ENCODE data around the gene SNRPD3.
"Not testable (repeated sequence)": the region's sequence is repeated elsewhere in the genome, so short reads cannot be mapped to it uniquely, and the experiment has no call there.

The SNRPD3 gene

DNA sequence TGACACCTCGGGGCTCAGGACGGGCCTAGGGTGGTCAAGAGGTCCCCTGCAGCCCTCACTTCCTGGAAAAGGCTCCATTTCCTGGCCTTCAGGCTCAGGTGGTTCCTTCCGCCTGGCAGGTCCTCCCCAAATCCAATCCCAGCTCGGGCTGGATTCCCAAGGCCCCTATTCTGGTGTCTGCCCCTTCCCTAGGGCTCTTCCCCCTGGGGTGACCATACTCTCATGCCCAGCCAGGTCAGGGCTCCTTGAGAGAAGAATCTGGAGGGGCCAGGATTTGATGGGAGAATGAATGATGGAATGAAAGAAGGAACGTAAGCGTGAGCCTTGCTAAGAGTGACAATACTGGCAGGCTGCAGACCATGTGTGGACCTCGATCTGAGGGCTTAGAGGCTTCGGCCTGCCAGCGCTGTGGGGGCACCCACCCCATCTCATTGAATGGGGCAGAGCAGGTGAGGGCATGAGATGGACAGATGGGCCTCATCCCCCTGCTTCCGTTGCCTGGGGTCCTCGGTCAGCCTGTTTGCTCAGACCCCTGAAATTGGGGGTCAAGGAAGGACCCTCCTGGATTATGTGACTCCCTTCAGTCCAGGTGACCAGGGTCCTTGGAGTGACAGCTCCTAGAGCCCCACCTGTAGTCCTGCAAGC is 46.4 kb downstream of the SNRPD3 start:
- not testable (repeated sequence) for H3K4me3 ChIP-seq (ENCODE audit: low read length); DNase-seq (ENCODE audit: low read depth, low spot score)

DNA sequence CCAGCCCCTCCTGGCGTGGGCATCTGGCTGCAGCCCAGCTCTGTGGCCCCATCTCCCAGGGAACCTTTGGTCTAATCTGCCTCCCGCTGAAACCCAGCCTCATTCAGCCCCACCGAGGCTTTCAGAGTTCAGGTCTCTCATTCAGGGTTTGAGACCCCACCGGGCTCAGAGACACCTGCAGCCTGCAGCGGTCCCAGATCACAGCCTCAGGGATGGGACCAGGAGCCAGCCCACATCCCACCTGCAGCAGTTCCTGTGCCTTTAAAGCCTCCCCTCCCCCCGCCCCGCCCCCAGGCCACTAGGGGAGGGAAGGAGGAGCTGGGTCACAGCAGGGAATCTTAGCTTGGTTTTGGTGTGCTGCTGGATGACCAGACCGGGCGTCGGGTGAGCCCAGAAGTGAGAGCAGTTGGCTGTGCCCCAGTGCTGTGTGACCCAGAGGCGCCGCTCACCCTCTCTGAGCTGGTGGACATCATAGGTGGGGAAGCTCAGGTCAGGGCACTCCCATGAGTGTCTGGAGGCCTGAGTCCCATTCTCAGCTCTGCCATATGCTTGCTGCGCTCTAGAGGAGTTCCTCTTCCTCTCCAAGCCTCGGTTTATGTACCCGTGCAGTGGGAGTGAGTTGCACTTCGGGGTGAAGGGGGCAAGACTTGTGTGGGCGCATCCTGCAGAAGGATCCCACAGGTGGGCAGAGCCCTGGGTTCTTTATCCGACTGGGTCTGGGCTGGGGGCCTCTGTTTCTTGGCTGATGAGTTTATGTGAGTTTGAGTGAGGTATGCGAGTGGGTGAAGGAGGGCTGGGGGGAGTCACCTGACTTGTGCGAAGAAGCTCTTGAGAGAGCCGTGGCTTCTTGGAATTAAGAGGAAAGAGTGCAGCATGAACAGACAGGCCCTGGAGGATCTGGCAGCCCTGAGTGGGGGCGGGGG is 47.3 kb downstream of the SNRPD3 start, which contains the start of gene GGT1:
GGT1 (plus strand) TSS at position 347 of the 923 bp plus-strand sequence. CDS start 7,889 bp downstream, outside the sequence.
- peak within 1 kb of the TSS; percentile 40 for H3K4me3 ChIP-seq (ENCODE audit: low read length)
- not testable (repeated sequence) for DNase-seq (ENCODE audit: low read depth, low spot score)

DNA sequence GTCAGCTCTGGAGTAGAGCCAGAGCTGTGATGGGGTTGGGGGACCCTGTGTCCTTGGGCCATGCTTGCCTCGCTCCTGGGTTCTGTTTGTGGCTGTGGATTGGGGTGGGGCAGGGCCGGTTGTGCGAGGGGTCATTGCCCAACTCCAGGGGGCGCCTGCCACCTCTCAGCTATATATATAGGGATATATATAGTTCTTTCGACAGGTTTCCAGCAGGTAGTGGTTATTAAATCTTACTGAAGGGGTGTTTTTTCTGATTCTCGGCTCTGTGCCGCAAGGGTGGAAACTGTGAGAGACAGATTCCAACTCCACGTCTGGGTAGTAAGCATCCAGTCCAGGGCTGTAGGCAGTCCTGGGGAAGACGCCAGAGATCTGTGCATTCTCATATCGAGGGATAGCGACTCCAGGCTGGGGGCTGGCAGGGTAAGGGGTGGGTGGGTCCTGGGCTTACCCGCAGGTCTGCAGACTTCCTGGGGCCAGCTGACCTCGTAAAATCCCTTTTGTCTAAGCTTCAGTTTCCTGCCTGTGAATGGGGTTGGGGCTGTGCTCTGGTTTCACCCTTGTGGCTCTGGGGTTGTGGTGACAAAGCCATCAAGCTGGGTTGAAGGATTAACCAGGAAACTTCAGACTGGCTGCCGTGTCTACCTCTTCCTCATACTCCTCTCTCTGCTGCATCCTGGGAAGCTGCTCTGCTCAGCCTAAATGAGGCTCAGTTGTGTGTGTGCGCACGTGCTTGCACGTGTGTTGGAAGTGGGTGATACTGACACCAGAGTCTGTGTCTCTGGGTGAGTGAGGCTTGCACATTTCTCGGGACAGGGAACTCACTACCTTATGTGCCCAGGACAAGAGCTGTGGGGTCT is 48.2 kb downstream of the SNRPD3 start:
- DNase-seq (ENCODE audit: low read depth, low spot score) = peak; percentile 52
- H3K4me3 ChIP-seq (ENCODE audit: low read length) = peak overlapping the region; percentile 40

DNA sequence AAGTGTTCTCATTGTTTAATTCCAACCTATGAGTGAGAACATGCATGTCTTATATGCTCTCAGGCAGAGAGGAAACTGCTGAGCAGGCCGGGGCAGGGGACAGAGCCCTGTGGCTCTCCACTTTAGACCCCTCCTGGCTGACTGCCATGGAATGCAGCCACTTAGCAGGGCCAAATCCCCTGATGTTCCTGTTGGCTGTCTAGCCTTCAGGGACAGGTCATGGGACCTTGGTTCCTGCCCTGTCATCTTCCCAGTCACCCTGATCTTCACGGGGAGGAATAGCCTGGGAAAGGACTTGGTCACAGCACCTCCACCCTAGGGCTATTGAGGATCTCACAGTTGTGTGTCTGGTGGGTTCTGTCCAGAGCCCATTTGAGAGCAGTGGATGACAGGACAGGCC is 50.5 kb downstream of the SNRPD3 start:
- H3K4me3 ChIP-seq (ENCODE audit: low read length); DNase-seq (ENCODE audit: low read depth, low spot score): not testable (repeated sequence)

DNA sequence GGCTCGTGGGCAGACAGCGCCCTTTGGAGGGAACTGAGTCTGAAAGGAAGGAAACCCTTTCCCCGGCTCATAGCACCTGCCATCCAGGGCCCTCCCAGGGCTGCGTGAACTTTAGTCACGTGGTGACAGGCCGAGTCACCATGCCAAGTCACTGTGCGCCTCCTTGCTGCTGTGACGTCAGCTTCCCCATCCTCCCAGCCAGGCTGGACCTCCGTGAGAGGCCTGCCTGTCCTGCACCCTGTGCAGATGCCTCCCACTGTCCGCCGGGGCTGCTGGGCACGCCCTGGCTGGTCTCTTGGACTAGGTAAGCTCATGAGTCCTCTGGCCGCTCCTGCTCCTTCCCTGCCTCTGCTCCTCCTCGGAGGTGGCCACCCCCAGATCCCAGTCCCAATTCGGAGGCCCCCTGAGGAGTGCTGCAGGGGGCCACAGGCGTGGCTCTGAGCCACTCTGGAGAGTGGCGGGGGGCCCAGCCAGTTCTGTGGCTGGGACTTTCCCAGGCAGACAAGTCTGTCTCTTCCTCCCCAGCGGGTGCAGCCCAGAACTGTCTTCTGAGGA is 51.7 kb downstream of the SNRPD3 start:
- H3K4me3 ChIP-seq (ENCODE audit: low read length) = peak overlapping the region; percentile 70
- DNase-seq (ENCODE audit: low read depth, low spot score) = peak; percentile 78

DNA sequence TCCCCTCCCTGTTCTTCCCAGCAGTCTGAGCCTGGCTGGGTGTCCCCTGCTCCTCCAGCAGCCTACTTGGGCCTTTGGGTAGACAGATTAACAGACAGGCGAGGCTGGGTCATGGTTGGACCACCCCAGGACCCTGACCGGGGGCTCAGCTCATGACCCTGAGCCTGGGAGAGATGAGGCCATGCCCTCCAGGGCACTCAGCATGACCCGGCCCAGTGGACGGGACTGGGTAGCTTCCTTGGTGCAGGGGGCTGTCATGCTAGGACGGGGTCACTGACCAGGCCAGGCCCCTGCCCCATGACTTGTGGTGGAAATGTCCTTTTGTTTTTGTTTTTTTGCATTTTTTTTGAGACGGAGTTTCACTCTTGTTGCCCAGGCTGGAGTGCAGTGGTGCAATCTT is 52.5 kb downstream of the SNRPD3 start:
- peak overlapping the region; percentile 70 for H3K4me3 ChIP-seq (ENCODE audit: low read length)
- DNase-seq (ENCODE audit: low read depth, low spot score) = not testable (repeated sequence)

DNA sequence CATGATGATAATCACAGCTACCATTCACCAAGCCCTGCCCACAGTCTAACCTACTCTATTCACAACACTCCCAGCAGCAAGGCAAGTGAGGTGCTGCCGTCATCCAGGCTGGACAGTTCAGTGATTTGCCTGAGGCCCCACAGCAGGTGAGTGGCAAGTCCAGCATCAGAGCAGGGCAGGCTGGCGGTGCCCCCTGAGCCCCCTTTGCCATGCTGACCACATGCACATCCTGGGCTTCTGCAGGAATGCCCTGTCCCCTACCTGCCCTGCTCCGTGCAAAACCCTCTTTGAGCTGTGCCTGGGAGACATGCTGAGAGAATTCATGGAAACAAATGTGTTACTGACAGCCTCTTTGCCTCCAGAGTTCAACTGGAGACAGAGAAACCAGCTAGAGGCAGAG is 54.1 kb downstream of the SNRPD3 start:
- not testable (repeated sequence) for DNase-seq (ENCODE audit: low read depth, low spot score); H3K4me3 ChIP-seq (ENCODE audit: low read length)

DNA sequence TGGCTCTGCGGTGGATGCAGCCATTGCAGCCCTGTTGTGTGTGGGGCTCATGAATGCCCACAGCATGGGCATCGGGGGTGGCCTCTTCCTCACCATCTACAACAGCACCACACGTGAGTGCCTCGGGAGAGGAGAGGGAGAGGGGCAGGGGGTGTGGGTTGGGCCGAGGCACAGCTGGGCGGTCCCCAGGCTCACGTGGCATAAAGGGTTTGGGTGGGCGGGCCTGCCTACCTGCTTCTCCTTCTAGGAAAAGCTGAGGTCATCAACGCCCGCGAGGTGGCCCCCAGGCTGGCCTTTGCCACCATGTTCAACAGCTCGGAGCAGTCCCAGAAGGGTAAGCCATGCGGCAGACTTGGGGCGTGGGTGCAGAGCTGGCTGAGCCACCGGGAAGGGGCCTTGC is 59.0 kb downstream of the SNRPD3 start:
- not testable (repeated sequence) for H3K4me3 ChIP-seq (ENCODE audit: low read length); DNase-seq (ENCODE audit: low read depth, low spot score)

DNA sequence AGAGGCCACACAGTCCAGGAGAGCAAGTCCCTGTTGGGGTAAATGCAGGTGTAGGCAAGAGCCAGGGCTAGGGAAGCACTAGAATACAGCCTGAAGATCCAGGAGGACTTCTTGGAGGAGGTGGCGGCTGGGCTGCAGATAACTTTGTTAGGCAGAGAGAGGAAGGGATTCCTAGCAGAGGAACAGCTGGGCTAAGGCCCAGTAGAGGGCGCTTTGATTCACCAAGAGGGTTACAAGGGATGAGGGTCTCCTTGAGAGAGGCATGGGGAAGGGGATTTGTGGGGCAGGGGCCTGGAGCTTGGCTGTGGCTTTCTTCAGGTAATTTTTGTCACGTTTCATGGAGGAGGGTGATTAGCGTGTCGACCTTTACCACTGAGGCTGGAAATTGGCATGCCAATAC is 65.4 kb downstream of the SNRPD3 start:
- not testable (repeated sequence) for H3K4me3 ChIP-seq (ENCODE audit: low read length); DNase-seq (ENCODE audit: low read depth, low spot score)

DNA sequence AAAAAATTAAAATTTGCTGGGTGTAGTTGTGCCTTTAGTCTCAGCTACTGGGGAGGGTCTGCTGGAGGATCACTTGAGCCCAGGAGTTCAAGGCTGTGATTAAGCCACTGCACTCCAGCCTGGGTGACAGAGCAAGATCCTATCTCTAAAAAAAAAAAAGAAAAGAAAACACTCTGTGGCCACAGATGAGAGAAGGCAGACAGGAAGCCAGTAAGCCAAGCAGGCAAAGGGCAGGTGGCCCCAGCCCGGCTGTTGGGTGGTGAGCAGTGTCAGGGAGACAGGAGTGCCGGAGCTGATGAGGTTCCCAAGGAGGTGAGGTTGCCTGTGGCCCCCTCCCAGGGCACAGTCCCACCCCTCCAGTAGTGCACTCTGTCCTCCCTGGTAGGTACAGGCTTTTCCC is 66.8 kb downstream of the SNRPD3 start:
- peak overlapping the region; percentile 5; the same call in 1 of the 2 replicates for H3K4me3 ChIP-seq (ENCODE audit: low read length)
- peak; percentile 86 for DNase-seq (ENCODE audit: low read depth, low spot score)
